T1000 (cell line): ENCODE measurements around the gene CCDC60.

Experiments used
- DNase-seq: peaks from one replicate; lab custom pipeline; 2025; ENCODE audit warnings: mixed read lengths; lab: John Stamatoyannopoulos, UW

The CCDC60 gene

DNA sequence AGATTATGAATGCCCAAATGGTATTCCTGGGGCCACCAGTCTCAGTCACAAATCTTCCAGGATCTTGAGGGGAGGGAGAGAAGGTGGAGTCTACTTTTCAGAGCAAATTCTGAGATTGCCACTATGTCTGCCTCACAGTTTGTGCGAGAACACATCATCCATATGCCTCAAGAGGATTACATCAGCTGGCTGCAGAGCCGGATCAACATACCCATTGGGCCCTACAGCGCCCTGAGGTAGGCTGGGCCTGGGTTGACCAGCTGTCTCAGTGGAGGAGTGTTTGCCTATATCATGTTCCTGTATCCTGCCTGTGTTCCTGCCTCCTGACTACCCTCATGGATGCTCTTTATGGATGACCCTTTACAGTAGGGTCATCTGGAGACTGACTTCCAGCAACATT lies 205.9 kb downstream of the CCDC60 start:
- no peak for DNase-seq

GRCh38 chr12:119544765-119545625 lies 210.5 kb downstream of the CCDC60 start:
- peak; percentile 29 for DNase-seq

DNA sequence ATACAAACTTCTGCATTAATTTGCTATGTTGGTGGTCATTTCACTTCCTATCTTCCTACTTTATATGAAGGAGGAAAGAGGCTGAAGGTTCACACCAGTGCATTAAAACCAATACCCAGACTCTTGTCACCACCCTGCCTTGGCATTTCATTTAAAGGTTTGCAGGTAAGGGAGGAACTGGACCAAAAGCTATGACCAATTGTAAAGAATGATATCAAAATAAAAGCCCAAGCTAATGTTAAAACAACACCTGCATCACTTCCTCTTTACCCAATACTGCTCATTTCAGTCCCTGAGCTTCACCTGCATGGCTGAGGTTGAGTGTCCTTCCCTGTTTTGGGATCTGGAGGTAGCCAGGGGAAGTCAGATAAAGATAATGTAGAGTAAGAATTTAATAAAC lies 211.8 kb downstream of the CCDC60 start:
- no peak for DNase-seq

DNA sequence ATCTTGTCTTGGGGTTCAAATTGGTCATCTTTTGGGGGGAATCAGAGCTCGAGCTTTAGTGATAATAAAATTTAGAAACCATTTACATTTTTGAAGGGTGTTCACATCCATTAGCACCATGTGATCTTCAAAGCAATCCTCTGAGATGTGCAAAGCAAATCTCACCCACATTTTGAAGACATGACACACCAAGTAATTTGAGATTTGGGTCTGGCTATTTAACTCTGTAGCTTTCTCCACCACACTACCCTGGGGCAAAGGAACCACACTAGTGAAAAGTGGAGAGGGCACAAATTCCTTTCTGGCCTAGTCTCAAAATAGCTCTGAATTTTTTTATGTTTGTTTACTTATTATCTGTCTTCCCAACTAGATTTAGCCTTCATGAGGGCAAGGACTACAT lies 212.5 kb downstream of the CCDC60 start:
- DNase-seq = no peak

- no peak for DNase-seq
These were observed 222.3 kb downstream of the CCDC60 start for GRCh38 chr12:119556854-119557253.

DNA sequence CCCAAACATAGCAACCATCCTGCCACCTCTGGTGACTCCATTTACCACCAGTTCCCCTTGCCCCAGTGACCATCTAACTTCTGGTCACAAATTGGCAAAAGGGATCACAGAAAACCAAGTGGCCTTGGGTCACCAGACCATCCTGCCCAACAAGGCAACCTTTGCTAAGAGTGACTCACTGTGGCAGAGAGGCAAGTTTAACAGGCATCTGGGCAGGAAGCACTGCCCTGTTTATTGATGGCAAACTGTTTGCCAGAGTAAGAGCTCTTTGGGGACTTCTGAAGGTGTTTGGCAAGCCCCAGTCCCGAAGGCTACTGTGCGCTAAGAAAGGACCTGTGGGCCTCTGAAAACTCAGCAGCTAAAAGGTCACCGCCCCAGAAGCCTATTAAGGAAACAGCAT lies 230.9 kb downstream of the CCDC60 start:
- DNase-seq = no peak

- no peak for DNase-seq
These were observed 236.2 kb downstream of the CCDC60 start for GRCh38 chr12:119570771-119571170.

DNA sequence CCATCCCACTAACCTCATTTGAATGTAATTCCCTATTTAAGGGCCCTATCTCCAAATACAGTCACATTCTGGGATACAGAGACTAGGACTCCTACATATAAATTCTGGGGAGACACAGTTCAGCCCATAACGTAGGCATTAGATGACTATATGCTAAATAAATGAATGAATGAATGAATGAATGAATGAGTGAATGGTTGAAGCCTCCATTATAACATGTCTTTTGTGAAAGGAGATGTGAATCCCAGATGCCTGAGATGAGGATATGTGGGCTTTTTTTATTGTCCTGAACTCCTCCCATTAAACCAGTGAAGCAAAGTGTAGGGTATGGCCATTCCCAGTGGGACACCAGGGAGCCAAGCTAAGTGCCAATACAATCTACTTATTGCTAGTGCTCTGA lies 238.6 kb downstream of the CCDC60 start:
- DNase-seq = no peak

GRCh38 chr12:119574255-119574654 lies 239.7 kb downstream of the CCDC60 start:
- DNase-seq = no peak

DNA sequence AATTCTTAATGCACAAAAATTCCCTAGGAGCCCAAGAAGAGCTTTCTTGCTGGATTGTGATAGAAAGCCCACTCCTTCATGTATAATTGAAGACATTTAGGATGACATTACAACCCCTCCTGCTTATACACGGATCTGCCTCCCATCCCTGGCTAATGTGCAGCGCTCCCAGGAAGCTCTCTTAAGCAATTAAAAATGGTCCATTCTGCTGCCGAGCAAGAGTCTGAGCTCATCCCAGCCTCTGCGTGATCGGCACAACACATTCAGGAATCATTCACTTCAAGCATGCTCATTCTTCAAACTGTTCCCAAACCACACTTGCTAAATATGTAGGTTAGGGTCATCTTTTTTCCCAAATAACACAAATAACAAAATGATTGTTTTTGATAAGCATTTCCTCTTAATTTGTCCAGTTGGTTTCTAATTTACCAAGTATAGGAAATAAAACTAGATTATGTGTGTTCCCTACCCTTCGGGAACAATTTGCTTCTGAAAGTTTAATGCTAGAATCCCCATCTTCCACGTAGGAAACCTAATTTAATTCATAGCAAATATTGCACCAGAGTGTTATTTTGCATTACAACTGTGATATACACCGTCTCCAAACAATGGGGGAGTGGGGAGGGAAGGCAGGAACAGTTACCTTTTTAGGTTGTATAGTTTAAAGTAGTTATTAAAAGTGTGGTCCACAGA lies 241.7 kb downstream of the CCDC60 start:
- DNase-seq = no peak

- no peak for DNase-seq
These were observed 242.4 kb downstream of the CCDC60 start for GRCh38 chr12:119576915-119577314.

DNA sequence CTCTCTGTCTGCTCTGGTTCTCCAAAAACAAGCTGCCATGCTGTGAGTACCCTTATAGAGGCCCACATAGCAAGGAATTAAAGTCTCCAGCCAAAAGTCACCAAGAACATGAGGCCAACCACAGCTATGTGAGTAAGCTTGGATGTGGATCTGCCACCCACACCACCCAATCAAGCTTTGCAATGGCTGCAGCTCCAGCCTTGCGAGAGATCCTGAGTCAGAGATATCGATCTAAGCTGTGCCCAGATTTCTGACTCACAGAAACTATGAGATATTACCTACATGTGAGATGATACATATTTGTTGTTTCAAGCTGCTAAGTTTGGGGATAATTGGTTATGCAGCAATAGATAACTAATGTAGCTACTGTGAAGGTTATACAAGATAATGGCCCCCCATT lies 243.6 kb downstream of the CCDC60 start:
- no peak for DNase-seq

GRCh38 chr12:119589097-119589496 lies 254.6 kb downstream of the CCDC60 start:
- no peak for DNase-seq

GRCh38 chr12:119589634-119590033 lies 255.1 kb downstream of the CCDC60 start:
- no peak for DNase-seq
